B cell (primary cell): Measurements from ENCODE around the gene PLCB1.

Experiments
- CTCF ChIP-seq: fragments of 200-600 bp; IDR thresholded peaks from one replicate; pipeline ENCODE4 v1.8.0; 2022; ENCODE audit warnings: antibody characterized with exemption, mild to moderate bottlenecking
- EZH2 ChIP-seq: IDR thresholded peaks from 2 replicates; pipeline ENCODE4 v1.6.1; 2012; ENCODE audit warnings: borderline replicate concordance, low read depth, mild to moderate bottlenecking, moderate library complexity, low read length; ENCODE audit not compliant: insufficient read depth, poor library complexity, severe bottlenecking

DNA sequence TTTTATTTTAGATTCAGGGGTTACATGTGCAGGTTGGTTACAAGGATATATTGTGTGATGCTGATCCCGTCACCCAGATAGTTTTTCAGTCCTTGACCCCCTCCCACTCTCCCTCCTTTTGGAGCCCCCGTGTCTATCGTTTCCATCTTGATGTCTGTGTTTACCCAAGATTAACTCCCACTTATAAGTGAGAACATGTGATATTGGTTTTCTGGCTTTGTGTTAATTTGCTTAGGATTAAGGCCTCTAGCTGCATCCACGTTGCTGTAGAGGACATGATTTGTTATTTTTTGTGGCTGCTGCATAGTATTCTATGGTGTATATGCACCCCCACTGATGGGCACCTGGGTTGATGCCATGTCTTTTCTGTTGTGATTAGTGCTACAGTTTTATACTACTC, 178.6 kb downstream of the PLCB1 start:
- no peak for TF ChIP-seq CTCF
- TF ChIP-seq EZH2: no peak
